ENCODE data around the gene MTMR12. TPM values are rescaled to one million over a fixed set of nuclear protein-coding genes. Genes with fewer than 3 reads are reported as not detected.
"Not testable (repeated sequence)": the region's sequence is repeated elsewhere in the genome, so short reads cannot be mapped to it uniquely, and the experiment has no call there.

Gene MTMR12
- total and polyA plus RNA-seq, 2 of the 4 experiments (the other 2 are of a cell fraction), result 11.1 to 21.3 TPM

DNA sequence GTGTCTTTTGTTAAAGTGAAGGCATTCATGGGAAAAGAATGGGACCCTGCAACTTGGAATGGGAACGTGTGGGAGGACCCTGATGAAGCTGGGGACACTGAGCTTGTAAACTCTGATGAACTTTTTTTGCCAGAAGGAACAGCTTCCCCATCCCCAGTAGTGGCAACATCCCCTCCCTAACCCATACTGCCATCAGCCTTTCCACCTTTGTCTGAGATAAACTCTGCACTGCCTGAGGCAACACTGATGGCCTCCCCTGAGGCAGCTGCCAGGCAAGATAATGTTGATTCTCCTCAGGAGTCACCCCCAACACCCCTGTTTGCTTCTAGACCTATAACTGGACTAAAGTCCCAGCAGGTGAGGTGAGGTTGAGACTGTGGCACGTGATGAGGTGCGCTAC is 24.6 kb downstream of the MTMR12 start:
- H3K4me2 ChIP-seq (ENCODE audit: low read depth, low read length); H2AFZ ChIP-seq (replicated peaks; ENCODE audit: low read length, poor library complexity); H3K4me3 ChIP-seq (ENCODE audit: insufficient read depth, low read depth, low read length); H3K36me3 ChIP-seq (ENCODE audit: control insufficient read depth, insufficient read depth, low read length); H4K5ac ChIP-seq (ENCODE audit: low read depth, low read length); H3K9me3 ChIP-seq (ENCODE audit: control insufficient read depth, insufficient read depth, low read length); H2AK9ac ChIP-seq (replicated peaks; ENCODE audit: low read depth, low read length, poor library complexity); H2BK5ac ChIP-seq (ENCODE audit: low read depth, low read length, poor library complexity, severe bottlenecking); DNase-seq; H2AK5ac ChIP-seq (ENCODE audit: low read depth, low read length); H2BK120ac ChIP-seq (ENCODE audit: low read depth, low read length); H4K8ac ChIP-seq (ENCODE audit: low read depth in 2 of 2, low read length in 2 of 2); H3K27ac ChIP-seq (ENCODE audit: insufficient read depth, low read length); intact Hi-C loops (cut with micrococcal nuclease); H3K9me1 ChIP-seq (ENCODE audit: insufficient read depth, low read length); H3K9ac ChIP-seq (ENCODE audit: low read depth, low read length); H3K23ac ChIP-seq (ENCODE audit: low read depth, low read length); H3K18ac ChIP-seq (ENCODE audit: low read depth, low read length); CTCF ChIA-PET; H3K56ac ChIP-seq (ENCODE audit: extremely low read depth, insufficient read depth, low read length); in situ Hi-C loops (cut with MboI; ENCODE audit: low sequenced_read_pairs); H2BK15ac ChIP-seq (ENCODE audit: low read depth, low read length); H4K20me1 ChIP-seq (ENCODE audit: insufficient read depth, low read length); H3K4me1 ChIP-seq (ENCODE audit: control insufficient read depth, insufficient read depth, low read length); H3K14ac ChIP-seq (replicated peaks; ENCODE audit: low read depth, low read length); ATAC-seq (ENCODE audit: low read depth); dilution Hi-C loops (cut with HindIII; ENCODE audit: low sequenced_read_pairs, unreplicated experiment); H3K27me3 ChIP-seq (ENCODE audit: control insufficient read depth, insufficient read depth, low read length); H2BK20ac ChIP-seq (ENCODE audit: low read depth, low read length); H4K91ac ChIP-seq (ENCODE audit: insufficient read depth, low read depth, low read length); POLR2A ChIA-PET (ENCODE audit: unreplicated experiment); H3K4ac ChIP-seq (ENCODE audit: low read depth, low read length); BruUV-seq (replicated peaks): not testable (repeated sequence)
- WGBS, 2 experiments (ENCODE audit: extremely low coverage in 2 of 2, insufficient read length in 1 of 2), result no CpG with 5 or more reads among the region's 3 CpGs
- peaks cover 41 to 54% of the 10 kb centered on the region in 2 experiments for H3K79me1 ChIP-seq (ENCODE audit: low read depth in 1 of 2, low read length in 2 of 2)

DNA sequence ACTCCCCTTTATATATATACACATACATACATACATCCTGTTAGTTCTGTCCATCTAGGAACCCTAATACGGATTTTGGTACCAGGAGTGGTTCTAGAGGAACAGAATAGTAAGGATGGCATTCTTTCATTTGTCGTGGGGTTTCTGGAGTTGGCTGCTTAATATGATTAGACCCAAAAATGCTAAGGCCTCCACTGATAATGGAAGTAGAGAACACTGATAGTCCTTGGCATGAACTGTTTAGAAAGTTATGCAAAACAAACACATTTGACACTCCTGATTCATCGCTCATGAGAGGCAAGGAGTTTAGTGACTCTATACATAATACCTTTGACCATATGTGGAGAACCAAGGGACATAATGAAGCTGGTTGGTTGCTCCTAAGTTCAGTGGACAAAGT is 25.2 kb downstream of the MTMR12 start:
- DNase-seq (peak; percentile 18), ATAC-seq (ENCODE audit: low read depth) (peak; percentile 53)
- H2BK5ac ChIP-seq (ENCODE audit: low read depth, low read length, poor library complexity, severe bottlenecking); CTCF ChIA-PET; H3K4ac ChIP-seq (ENCODE audit: low read depth, low read length); dilution Hi-C loops (cut with HindIII; ENCODE audit: low sequenced_read_pairs, unreplicated experiment); H2AK5ac ChIP-seq (ENCODE audit: low read depth, low read length); H4K5ac ChIP-seq (ENCODE audit: low read depth, low read length); H3K4me2 ChIP-seq (ENCODE audit: low read depth, low read length); H3K36me3 ChIP-seq (ENCODE audit: control insufficient read depth, insufficient read depth, low read length); H3K4me1 ChIP-seq (ENCODE audit: control insufficient read depth, insufficient read depth, low read length); H2AFZ ChIP-seq (replicated peaks; ENCODE audit: low read length, poor library complexity); H3K27ac ChIP-seq (ENCODE audit: insufficient read depth, low read length); H3K4me3 ChIP-seq (ENCODE audit: insufficient read depth, low read depth, low read length); H4K91ac ChIP-seq (ENCODE audit: insufficient read depth, low read depth, low read length); H2BK120ac ChIP-seq (ENCODE audit: low read depth, low read length); H3K27me3 ChIP-seq (ENCODE audit: control insufficient read depth, insufficient read depth, low read length); H4K20me1 ChIP-seq (ENCODE audit: insufficient read depth, low read length); H3K18ac ChIP-seq (ENCODE audit: low read depth, low read length); H3K9me3 ChIP-seq (ENCODE audit: control insufficient read depth, insufficient read depth, low read length); H3K23ac ChIP-seq (ENCODE audit: low read depth, low read length); H2BK15ac ChIP-seq (ENCODE audit: low read depth, low read length); H3K9ac ChIP-seq (ENCODE audit: low read depth, low read length); H3K9me1 ChIP-seq (ENCODE audit: insufficient read depth, low read length); in situ Hi-C loops (cut with MboI; ENCODE audit: low sequenced_read_pairs); H4K8ac ChIP-seq (ENCODE audit: low read depth in 2 of 2, low read length in 2 of 2); intact Hi-C loops (cut with micrococcal nuclease); H2AK9ac ChIP-seq (replicated peaks; ENCODE audit: low read depth, low read length, poor library complexity); H2BK20ac ChIP-seq (ENCODE audit: low read depth, low read length); H3K56ac ChIP-seq (ENCODE audit: extremely low read depth, insufficient read depth, low read length); H3K14ac ChIP-seq (replicated peaks; ENCODE audit: low read depth, low read length); POLR2A ChIA-PET (ENCODE audit: unreplicated experiment); BruUV-seq (replicated peaks): not testable (repeated sequence)
- H3K79me1 ChIP-seq (ENCODE audit: low read depth in 1 of 2, low read length in 2 of 2), result peaks cover 47 to 59% of the 10 kb centered on the region in 2 experiments
- no CpG with 5 or more reads among the region's 3 CpGs for WGBS, 2 experiments (ENCODE audit: extremely low coverage in 2 of 2, insufficient read length in 1 of 2)

All from IMR-90 (cell line).